Measurements from ENCODE around the gene SLFN12.
"Not testable (repeated sequence)": the region's sequence is repeated elsewhere in the genome, so short reads cannot be mapped to it uniquely, and the experiment has no call there.

SLFN12 gene

DNA sequence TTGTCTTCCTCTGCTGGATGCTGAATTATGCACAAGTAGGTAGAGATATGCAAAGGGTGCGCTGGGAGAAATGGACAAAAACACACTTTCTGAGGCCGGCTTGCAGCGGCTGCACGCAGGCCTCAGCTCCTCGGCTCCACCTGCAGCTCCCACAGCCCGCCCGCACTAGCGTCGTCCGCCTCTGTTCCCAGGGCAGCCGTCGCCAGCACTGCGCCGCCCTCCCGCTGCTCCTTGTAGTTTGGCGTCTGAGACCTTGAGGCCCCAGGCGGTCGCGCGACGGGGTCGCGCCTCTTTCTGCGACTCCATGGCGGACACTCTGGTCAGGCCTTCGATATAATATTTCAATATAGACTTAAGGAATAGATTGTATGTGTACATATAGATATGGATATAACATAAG is 24.8 kb downstream of the SLFN12 start:
- no peak for DNase-seq

DNA sequence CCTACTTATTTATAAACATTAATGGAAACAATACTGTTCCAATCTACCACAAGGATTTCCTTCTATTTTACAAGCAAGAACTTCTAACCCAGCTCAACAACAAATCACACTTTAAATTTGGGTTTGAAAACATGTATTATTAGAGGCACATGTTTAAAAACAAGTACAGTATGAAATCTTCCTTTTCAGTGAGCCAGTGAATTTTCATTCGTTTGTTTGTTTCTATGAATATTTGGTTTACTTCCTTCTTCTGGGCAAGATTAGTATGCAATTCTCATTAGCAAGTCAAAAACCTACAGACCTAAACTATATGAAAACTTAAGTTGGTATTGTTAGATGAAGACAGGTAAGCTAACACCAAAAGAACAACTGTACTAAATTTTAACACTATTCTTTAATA is 25.7 kb downstream of the SLFN12 start:
- no peak for DNase-seq

DNA sequence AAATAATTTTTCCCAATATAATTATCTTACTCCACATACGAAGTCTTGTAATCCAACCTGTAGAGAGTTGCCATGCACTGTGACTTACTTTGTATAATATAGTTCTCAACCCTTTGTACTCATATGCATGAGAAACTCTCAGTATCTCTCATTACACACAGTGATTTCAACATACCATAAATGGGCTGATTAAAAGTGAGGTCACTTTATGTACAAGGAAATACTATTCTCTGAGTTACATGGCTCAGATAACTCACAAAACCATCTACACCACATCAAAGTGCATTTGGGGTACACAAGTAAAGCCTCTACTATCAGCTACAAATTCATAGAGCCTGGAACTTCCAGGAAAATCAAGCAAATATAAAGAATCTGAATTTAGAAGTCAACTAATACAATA is 27.9 kb downstream of the SLFN12 start:
- DNase-seq: peak in 1 of 2 donors; percentile 7

DNA sequence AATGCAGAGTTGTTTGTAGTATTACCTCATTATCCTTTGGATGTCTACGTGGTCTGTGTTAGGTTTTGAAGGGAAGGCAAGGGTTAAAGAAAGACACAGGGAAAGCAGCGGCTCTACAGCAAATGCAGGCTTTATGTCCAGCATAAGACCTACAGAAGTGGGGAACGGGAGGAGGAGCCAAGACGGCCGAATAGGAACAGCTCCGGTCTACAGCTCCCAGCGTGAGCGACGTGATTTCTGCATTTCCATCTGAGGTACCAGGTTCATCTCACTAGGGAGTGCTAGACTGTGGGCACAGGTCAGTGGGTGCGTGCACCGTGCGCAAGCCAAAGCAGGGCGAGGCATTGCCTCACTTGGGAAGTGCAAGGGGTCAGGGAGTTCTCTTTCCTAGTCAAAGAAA is 38.5 kb downstream of the SLFN12 start:
- DNase-seq: not testable (repeated sequence)

DNA sequence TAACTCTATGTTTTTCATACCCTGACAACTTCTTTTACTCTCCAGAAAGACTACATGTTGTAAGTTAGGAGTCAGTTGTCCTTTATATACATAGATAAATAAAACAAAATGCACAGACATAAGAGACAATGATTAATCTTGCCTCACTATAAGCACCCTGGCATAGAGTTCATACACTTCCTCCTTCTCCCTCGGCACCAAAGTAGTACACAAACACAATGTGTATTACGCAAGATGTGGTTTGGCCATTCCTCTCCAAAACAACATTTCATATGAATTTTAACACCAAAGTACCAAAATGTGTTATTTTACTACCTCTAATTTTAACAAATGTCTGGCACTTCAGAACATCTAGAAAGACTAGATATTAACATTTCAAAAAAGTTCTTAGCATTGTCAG is 41.6 kb downstream of the SLFN12 start:
- DNase-seq: no peak

DNA sequence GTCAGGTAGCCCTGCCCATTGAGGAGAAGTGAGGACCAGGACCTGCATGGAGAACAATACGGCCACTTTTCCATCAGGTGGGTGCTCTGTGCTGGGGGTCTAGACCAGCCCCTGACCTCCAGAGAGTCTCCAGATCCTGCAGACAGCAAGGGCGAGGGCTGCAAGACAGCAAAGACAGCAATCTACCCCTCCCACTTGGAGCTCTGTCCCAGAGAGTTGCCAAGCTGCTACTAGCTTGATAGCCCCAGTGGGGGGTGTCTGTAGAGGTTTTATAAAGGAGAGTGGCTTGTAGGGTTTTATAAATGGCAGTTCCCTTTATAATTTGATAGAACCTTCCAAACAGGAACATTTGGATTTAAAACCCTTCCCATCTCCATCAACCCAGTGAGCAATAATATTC is 42.1 kb downstream of the SLFN12 start:
- no peak for DNase-seq

DNA sequence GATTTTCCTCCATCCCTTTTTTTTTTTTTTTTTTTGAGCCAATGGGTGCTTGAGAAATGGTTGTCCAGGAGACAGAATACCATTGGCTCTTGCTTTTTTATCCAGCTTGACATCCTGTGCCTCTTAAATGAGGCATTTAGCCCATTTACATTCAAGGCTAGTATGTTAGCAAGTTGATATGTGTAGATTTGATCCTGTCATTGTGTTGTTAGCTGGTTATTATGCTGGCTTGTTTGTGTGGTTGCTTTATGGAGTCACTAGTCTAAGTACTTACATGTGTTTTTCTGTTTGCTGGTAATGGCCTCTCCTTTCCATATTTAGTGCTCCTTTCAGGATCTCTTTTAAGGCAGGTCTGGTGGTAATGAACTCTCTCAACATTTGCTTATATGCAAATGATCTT is 44.8 kb downstream of the SLFN12 start:
- DNase-seq: no peak

DNA sequence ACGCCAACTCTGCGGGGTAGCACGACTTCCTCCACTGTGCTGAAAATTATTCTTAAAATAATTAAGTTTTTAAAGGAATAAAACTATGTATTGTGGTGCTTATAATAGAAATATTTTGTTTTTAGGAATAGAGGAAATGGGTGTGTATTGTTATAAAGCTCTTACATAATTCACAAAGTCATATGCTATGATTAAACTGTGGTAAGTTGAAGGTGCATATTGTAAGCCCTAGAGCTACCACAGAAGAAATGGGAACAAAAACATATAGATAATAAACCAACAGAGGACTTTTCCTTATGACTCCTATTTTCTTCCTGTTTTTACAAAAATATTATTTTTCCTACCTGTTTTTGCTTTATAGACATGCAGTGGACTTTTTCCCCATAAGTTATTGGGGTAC is 54.6 kb downstream of the SLFN12 start:
- no peak for DNase-seq

DNA sequence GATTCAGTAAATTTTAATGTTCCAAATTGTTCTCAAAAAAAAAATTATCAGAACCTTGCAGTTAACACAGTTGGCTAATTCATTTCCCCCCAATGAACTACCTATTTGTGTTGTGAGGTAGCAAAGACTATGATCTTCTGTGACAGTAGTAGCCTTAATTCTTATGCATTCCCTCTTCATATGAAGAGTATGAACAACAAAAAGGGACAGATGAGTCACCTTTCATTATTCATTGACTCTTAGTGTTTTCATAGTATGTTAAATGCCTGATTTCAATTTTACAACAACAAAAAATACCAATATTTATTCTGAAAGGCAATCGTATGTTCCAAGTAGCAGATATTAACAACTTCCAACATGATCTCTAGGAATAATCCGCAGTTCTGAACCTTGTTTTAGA is 55.2 kb downstream of the SLFN12 start:
- DNase-seq: no peak

DNA sequence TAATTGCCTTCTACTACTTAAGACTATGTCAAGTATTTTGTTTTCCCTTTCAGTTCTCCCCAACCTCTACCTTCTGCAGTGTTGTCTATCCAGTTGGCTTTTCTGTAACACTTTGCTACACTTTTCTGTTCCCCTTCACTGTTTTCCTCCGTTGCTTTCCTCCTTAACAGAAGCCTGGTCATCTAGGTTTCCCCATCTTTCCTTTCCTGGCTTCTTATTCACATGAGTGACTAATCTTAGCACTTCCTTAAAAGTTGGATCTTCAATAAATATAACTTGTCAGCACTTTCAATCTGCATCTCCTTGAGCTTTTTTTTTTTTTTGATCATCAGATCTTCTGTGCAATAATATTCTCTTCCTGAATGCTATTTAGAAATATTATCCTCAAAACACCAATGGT is 56.1 kb downstream of the SLFN12 start:
- DNase-seq: no peak

DNA sequence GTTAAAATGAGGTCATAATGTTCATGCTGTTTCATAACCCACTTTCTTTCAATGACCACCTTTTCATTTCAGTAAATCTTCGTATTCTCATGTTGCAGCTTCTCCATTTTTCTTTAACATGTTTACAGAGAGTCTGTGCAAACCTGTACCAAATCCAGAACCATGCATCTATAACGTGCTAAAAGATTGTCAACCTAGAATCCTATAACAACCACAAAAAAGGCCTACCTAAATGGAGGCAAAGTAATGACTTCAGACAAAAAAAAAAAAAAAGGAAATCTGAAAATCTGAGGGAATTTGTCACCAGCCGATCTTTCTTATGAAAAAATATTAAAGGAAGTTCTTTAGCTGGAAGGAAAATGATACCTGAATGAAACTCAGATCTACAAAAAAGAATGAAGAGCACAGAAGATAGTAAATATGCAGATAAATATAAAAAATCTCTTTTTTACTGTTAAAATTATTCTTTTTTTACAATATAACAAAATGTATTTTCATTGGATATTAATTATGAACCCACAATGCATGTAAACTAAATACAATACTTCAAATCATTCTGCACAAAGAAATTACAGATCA is 57.4 kb downstream of the SLFN12 start:
- DNase-seq: no peak

DNA sequence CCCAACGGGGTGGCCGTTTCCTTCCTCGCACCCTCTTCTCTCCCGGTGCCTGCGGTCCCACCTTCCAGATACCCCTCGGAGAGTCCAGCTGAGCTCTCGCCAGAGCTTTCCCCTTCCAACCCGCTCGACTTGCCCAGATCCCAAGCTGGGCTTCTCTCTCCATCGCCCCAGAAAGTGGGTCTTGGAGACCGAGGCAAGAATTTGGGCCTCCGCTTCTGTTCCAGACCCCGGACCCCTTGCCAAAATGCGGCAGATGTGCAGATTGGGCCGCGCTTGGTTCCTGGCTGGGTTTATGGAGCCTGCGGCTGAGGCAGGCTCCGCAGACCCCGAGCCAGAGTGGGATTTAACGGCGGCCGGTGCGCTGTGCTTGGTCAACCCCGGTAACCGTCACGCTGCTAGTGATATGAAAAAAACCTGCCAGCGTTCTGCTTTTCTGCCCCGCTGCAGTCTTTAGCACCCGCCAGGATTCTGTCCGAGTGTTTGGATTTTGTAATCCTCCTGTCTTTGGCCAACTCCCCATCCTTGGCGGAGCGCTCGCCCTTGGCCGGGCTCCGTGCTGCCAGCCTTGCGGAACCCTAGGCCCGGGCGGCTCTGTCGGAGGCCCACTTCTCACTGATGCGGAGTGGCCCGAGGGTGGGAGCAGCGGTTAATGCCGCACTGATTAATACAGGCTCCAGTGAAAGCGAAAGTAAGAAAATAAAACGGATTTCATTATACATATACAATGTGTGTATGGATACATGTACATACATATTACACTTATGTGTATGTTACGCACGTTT is 58.1 kb downstream of the SLFN12 start:
- DNase-seq: peak; percentile 41 to 73

DNA sequence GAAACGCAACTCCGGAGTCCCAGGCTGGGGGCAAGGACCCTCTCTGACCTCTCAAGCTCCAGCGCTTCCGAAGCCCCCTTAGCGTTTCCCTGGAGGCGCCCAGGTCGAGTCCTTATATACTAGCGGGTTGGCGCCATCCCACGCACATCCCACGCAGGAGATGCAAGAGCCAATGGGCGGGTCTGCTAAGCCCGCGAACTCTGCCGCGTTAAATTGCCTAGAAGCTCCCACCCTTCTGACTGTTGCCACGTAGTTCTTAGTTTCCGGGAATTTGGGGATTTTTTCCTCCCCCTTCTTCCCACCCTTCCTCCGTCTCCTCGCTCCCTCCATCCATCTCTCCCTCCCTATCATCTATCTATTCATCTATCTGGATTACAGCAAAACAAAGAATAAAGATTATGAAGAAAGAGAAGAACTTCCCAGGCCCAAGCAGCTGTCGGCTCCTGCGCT is 58.7 kb downstream of the SLFN12 start, which contains the start of gene SLFN11:
Gene SLFN11 (minus strand): TSS at position 88 of the 450 bp plus-strand sequence. CDS start 9,814 bp downstream, outside the sequence.
- DNase-seq: peak; percentile 93

DNA sequence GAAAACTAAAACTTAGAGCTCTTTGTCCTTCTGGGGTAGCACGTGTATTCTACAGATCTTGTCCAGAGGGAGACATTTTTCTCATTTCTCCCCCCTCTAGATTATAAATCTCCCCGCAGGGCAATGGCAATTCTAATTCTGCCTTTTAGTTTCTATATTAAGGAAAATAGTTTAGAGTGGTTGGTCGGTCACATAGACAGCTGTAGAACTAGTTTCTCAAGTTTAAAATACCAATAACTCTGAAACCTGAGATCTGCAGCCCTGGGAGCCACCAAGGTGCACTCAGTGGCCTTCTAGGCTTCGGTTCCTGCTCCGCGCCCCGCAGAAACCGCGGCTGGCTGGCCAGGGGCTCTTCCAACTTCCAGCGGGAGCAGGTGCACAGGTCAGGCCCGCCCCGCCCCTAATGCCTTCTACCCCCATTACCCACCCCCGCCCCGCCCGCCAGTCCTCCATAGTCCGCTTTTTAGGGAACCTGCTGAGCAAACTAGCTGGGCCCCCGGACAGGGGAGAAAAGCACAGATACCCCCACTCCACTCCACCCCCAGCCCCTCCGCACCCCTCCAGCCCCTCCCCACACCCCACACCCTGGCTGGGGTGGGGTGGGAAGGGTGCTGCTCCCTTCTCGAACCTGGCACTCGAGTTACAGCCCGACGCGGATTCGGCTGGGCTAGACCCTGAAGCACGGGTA is 59.3 kb downstream of the SLFN12 start:
- DNase-seq: peak; percentile 31 to 51

DNA sequence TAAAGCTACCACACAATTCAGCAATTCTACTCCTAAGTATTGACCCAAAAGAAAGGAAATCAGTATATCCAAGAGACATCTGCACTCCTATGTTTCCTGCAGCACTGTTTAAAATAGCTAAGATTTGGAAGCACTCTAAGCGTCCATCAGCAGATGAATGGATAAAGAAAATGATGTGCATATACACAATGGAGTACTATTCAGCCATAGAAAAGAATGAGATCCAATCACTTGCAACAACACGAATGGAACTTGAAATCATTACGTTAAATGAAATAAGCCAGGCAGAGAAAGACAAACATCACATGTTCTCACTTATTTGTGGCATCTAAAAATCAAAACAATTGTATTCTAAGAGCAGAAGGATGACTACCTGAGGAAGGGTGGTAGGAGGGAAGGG is 60.4 kb downstream of the SLFN12 start:
- no peak for DNase-seq

DNA sequence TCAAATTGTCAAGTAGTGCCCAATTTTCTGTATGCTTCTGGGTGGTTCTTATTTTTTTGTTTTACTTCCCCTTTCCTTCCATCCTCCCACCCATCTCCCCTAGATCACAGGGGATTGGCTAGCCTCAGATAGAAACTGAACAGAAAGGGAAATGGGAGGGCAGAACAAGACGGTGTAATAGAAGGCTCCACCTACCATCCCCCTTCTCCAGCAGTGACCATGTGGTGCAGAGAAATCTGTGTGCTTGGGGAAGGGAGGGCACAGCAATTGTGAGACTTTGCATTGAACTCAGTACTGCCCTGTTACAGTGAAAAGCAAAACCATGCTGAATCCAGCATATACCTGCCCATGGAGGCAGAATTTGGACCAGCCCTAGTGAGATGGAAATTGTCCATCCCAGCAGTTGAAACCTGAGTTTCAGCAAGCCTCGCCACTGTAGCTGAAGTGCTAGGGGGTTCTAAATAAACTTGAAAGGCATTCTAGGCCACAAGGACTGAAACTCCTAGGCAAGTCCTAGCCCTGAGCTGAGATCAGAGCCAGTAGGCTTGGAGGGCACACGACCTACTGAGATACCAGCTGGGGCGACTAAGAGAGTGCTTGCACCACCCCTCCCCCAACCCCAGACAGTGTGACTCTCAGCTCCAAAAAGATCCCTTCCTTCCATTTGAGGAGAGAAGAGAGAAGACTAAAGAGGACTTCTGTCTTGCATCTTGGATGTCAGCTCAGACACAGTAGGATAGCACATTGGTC is 64.0 kb downstream of the SLFN12 start:
- DNase-seq: peak; percentile 75 to 80

DNA sequence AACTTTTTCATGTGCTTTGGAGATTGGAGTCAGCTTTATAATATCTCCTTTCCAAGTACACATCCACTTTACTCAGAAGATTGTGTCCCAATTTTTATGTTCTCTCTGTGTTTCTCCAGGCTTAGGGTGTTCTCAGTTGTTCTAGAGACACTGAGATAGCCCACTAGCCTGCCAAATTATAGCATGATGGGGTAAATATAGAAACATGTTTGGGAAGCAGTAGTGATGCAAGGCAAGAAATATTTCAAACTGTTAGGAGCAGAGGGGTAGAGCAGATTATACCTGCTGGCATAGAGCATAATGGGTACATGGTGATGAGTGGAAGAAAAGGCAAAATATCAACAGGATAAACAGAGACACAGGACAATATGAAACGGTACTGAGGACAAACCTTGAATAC is 71.3 kb downstream of the SLFN12 start:
- DNase-seq: no peak
